CD14-positive monocyte (primary cell): Measurements from ENCODE around the gene MYO1A. TPM values are rescaled to one million over a fixed set of nuclear protein-coding genes. Genes with fewer than 3 reads are reported as not detected.

Experiments used
- DNase-seq, 3 donors: peaks; one replicate each; pipeline ENCODE4 v3.0.0-alpha.2; 2011 to 2022
- H2AFZ ChIP-seq: 2 replicates; pipeline ENCODE4 v1.6.0; 2012; ENCODE audit warnings: mild to moderate bottlenecking, low read depth, low read length, inconsistent platforms; ENCODE audit not compliant: insufficient read depth, poor library complexity, severe bottlenecking
- H3K27ac ChIP-seq, 2 donors: 1 replicate in 1 of 2; 2 replicates in 1 of 2; pipeline ENCODE4 v1.5.1; 2012 to 2013; ENCODE audit warnings: low read length in 2 of 2, control low read depth in 1 of 2, inconsistent platforms in 1 of 2, low read depth in 1 of 2, mild to moderate bottlenecking in 1 of 2
- H3K27me3 ChIP-seq, 2 donors: one replicate each; pipeline versions ENCODE4 v1.6.0 to v1.6.1; 2011 to 2013; ENCODE audit warnings: low read length in 2 of 2; ENCODE audit not compliant: control insufficient read depth in 2 of 2, insufficient read depth in 2 of 2
- H3K36me3 ChIP-seq, 2 donors: replicated peaks in 1 of 2; 1 replicate in 1 of 2; 2 replicates in 1 of 2; pipeline versions ENCODE4 v1.5.1 to v1.6.1; 2012 to 2013; ENCODE audit warnings: low read length in 2 of 2, control low read depth in 1 of 2, inconsistent platforms in 1 of 2, mild to moderate bottlenecking in 1 of 2; ENCODE audit not compliant: insufficient read depth in 2 of 2, control insufficient read depth in 1 of 2
- H3K4me1 ChIP-seq, 2 donors: 1 replicate in 1 of 2; 2 replicates in 1 of 2; pipeline versions ENCODE4 v1.5.1 to v1.6.1; 2012 to 2013; ENCODE audit warnings: low read length in 2 of 2, control low read depth in 1 of 2, inconsistent platforms in 1 of 2, mild to moderate bottlenecking in 1 of 2, moderate library complexity in 1 of 2; ENCODE audit not compliant: insufficient read depth in 2 of 2, control insufficient read depth in 1 of 2
- H3K4me2 ChIP-seq: replicated peaks from 2 replicates; pipeline ENCODE3; 2012; ENCODE audit warnings: low read length, moderate library complexity, mild to moderate bottlenecking; ENCODE audit not compliant: poor library complexity, severe bottlenecking; ENCODE audit errors: extremely low read depth
- H3K4me3 ChIP-seq, 3 experiments: fragments of 200-600 bp in 1 of 3; sonication (generic) in 1 of 3; replicated peaks in 1 of 3; 1 replicate in 2 of 3; 2 replicates in 1 of 3; pipeline ENCODE4 v1.5.1; 2011 to 2013; ENCODE audit warnings: low read length in 3 of 3, mild to moderate bottlenecking in 3 of 3, control low read depth in 2 of 3, low read depth in 2 of 3, inconsistent platforms in 1 of 3, moderate library complexity in 1 of 3
- H3K79me2 ChIP-seq: 2 replicates; pipeline ENCODE4 v1.6.0; 2012; ENCODE audit warnings: mild to moderate bottlenecking, control low read depth, inconsistent platforms, low read length, moderate library complexity; ENCODE audit not compliant: insufficient read depth
- H3K9ac ChIP-seq: 2 replicates; pipeline ENCODE4 v1.6.0; 2017; ENCODE audit warnings: low read length, mild to moderate bottlenecking; ENCODE audit not compliant: insufficient read depth, poor library complexity, severe bottlenecking
- H3K9me3 ChIP-seq, 2 donors: replicated peaks in 1 of 2; 1 replicate in 1 of 2; 2 replicates in 1 of 2; pipeline versions ENCODE4 v1.5.1 to v1.6.1; 2012 to 2013; ENCODE audit warnings: low read length in 2 of 2, control low read depth in 1 of 2; ENCODE audit not compliant: control insufficient read depth in 1 of 2, insufficient read depth in 1 of 2
- H4K20me1 ChIP-seq: 2 replicates; pipeline ENCODE4 v1.6.0; 2012; ENCODE audit warnings: mild to moderate bottlenecking, low read length, control low read depth, moderate library complexity; ENCODE audit not compliant: insufficient read depth
- H3K27ac Mint-ChIP-seq, 7 donors: one replicate each; pipeline ENCODE4 v1.8.0; 2020; ENCODE audit warnings: mild to moderate bottlenecking in 7 of 7, mixed read lengths in 7 of 7, moderate library complexity in 6 of 7, inconsistent platforms in 2 of 7
- H3K27me3 Mint-ChIP-seq, 3 donors: one replicate each; pipeline ENCODE4 v1.8.0; 2021 to 2022; ENCODE audit warnings: low read depth in 3 of 3, mild to moderate bottlenecking in 3 of 3, mixed read lengths in 3 of 3, moderate library complexity in 3 of 3, inconsistent platforms in 1 of 3
- H3K36me3 Mint-ChIP-seq, 2 donors: one replicate each; pipeline ENCODE4 v1.8.0; 2020; ENCODE audit warnings: mixed read lengths in 2 of 2, inconsistent platforms in 1 of 2, mild to moderate bottlenecking in 1 of 2
- H3K4me1 Mint-ChIP-seq: one replicate; pipeline ENCODE4 v1.8.0; 2020; ENCODE audit warnings: mild to moderate bottlenecking, mixed read lengths
- H3K4me3 Mint-ChIP-seq, 2 donors: one replicate each; pipeline ENCODE4 v1.8.0; 2020; ENCODE audit warnings: mild to moderate bottlenecking in 2 of 2, mixed read lengths in 2 of 2, moderate library complexity in 1 of 2
- H3K9me3 Mint-ChIP-seq, 7 donors: one replicate each; pipeline ENCODE4 v1.8.0; 2020 to 2022; ENCODE audit warnings: mixed read lengths in 7 of 7, mild to moderate bottlenecking in 6 of 7, moderate library complexity in 6 of 7, inconsistent platforms in 2 of 7
- WGBS: methylation state at CpG from one replicate; pipeline ENCODE4 v1.1.5; 2013; ENCODE audit warnings: missing lambda C conversion rate; ENCODE audit not compliant: insufficient coverage; 5-methylcytosine and 5-hydroxymethylcytosine counted together
- intact Hi-C, 2 donors: fragments of 100-400 bp; cut with micrococcal nuclease; formaldehyde crosslinking; loops; one replicate each; pipeline versions ENCODE4 v1.15.0 to v1.15.1; 2023
- polyA plus RNA-seq, 3 donors: library from polyadenylated mRNA; depleted of rRNA in 1 of 3; unstranded in 2 of 3; stranded (reverse) in 1 of 3; fragments of 300-500 nt in 2 of 3; fragments of >200 nt in 1 of 3; fragmentation: Illumina TruSeq in 2 of 3; gene quantifications; 1 replicate in 2 of 3; 2 replicates in 1 of 3; pipeline ENCODE4 v1.2.3, GENCODE V29; 2012 to 2021
- TF ChIP-seq, protein P1 (sequence below): fragments of 200-600 bp; IDR thresholded peaks from one replicate; pipeline ENCODE4 v1.8.0; 2022; ENCODE audit warnings: antibody characterized with exemption, mild to moderate bottlenecking

MYO1A gene
- polyA plus RNA-seq, 3 donors, result 0.22 to 1.7 (median 1.3) TPM

DNA sequence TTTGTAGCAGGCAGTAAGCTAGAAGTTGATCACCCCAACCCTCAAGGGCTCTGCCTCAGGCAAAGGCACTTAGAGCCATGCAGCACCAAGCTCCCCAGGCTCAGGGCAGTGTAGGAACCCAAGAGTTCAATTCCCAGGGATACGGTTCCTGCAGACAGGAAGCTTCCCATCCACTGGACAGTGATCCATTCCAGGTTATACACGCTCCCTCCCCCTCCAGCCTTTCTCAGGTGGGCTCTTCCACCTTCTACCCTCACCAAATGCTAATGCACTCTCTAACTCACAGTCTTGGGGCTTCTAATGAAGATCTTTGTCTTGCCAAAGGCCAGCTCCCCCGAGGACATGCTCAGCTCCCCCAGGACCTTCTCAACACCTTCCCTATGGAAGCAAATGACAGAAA, 12.7 kb downstream of the MYO1A start:
- Mint-ChIP-seq H3K9me3 (no peaks in the 10 kb centered on the region), H3K4me1 (peaks cover 9% of the 10 kb centered on the region), H3K27me3 (peaks cover 2 to 7% (median 5%) of the 10 kb centered on the region in 3 donors), H3K27ac (no peak overlapping the region), H3K4me3 (no peak overlapping the region), H3K36me3 (peaks cover 0 to 3% of the 10 kb centered on the region in 2 donors)
- Histone ChIP-seq H3K79me2 (no peaks in the 10 kb centered on the region), H3K4me2 (no peak overlapping the region), H4K20me1 (no peaks in the 10 kb centered on the region), H3K36me3 (no peaks in the 10 kb centered on the region), H2AFZ (no peak overlapping the region), H3K4me3 (no peak overlapping the region), H3K9ac (no peak overlapping the region), H3K9me3 (no peaks in the 10 kb centered on the region), H3K4me1 (peaks cover 9 to 10% of the 10 kb centered on the region in 2 donors), H3K27ac (no peak overlapping the region), H3K27me3 (no peaks in the 10 kb centered on the region)
- no peak for DNase-seq
- intact Hi-C loops, result no loop called here
- TF ChIP-seq, protein P1, sequence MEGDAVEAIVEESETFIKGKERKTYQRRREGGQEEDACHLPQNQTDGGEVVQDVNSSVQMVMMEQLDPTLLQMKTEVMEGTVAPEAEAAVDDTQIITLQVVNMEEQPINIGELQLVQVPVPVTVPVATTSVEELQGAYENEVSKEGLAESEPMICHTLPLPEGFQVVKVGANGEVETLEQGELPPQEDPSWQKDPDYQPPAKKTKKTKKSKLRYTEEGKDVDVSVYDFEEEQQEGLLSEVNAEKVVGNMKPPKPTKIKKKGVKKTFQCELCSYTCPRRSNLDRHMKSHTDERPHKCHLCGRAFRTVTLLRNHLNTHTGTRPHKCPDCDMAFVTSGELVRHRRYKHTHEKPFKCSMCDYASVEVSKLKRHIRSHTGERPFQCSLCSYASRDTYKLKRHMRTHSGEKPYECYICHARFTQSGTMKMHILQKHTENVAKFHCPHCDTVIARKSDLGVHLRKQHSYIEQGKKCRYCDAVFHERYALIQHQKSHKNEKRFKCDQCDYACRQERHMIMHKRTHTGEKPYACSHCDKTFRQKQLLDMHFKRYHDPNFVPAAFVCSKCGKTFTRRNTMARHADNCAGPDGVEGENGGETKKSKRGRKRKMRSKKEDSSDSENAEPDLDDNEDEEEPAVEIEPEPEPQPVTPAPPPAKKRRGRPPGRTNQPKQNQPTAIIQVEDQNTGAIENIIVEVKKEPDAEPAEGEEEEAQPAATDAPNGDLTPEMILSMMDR, result no peak
- WGBS, result 91% methylated on average over 3 of the region's 3 CpGs

DNA sequence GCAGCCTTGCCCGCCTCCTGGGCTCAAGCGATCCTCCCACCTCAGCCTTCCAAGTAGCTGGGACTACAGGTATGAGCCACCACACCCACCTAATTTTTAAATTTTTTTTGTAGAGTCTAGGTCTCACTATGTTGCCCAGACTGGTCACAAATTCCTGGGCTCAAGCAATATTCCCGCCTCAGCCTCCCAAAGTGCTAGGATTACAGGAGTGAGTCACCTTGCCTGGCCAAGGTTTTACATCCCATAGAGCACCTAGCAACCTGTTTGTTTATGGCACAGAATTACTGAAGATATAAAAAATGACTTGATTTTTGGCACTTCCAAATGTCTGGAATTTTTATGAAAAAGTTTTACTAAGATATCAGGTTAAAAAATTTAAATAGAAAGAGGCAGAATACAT, 16.5 kb downstream of the MYO1A start:
- intact Hi-C loops, result no loop called here
- no peak overlapping the region for H3K27ac Mint-ChIP-seq

More for the DNA sequence above, 16.5 kb downstream of the MYO1A start:
- H3K4me3 Mint-ChIP-seq, result no peak overlapping the region
- no peak overlapping the region for H2AFZ ChIP-seq
- H3K36me3 Mint-ChIP-seq, result no peaks in the 10 kb centered on the region
- WGBS, result 100% methylated on average over 2 of the region's 3 CpGs
- no peaks in the 10 kb centered on the region for H3K79me2 ChIP-seq
- no peak for DNase-seq
- no peak overlapping the region for H3K27ac ChIP-seq
- H3K4me1 ChIP-seq, result peaks cover 11% of the 10 kb centered on the region in 2 donors
- no peak overlapping the region for H3K4me2 ChIP-seq
- no peak overlapping the region for H3K9ac ChIP-seq
- no peaks in the 10 kb centered on the region for H3K9me3 Mint-ChIP-seq
- no peaks in the 10 kb centered on the region for H3K9me3 ChIP-seq
- H3K36me3 ChIP-seq, result no peaks in the 10 kb centered on the region
- H3K27me3 Mint-ChIP-seq, result peaks cover 0 to 7% (median 5%) of the 10 kb centered on the region in 3 donors
- no peaks in the 10 kb centered on the region for H4K20me1 ChIP-seq
- H3K4me3 ChIP-seq, result no peak overlapping the region
- no peaks in the 10 kb centered on the region for H3K27me3 ChIP-seq
- TF ChIP-seq, protein P1, result no peak
- H3K4me1 Mint-ChIP-seq, result peaks cover 11% of the 10 kb centered on the region
